OCI-LY3 (cell line): ENCODE data around the gene PARD3.

Experiments
- H2AFZ ChIP-seq: fragments of 200-600, 300-600 bp; shearing (Covaris generic); 2 replicates; pipeline ENCODE4 v1.6.0; 2014; ENCODE audit warnings: antibody characterized with exemption, low read depth, low read length
- H3K27ac ChIP-seq: fragments of 200-600, 300-600 bp; sonication (generic); 2 replicates; pipeline ENCODE4 v1.5.1; 2014; ENCODE audit warnings: mild to moderate bottlenecking, low read length, moderate library complexity, mixed read lengths
- H3K27me3 ChIP-seq: fragments of 200-600, 300-600 bp; sonication (generic); 2 replicates; pipeline ENCODE4 v1.6.1; 2014; ENCODE audit warnings: low read depth, low read length, mixed read lengths
- H3K36me3 ChIP-seq: fragments of 200-600, 300-600 bp; sonication (generic); replicated peaks from 2 replicates; pipeline ENCODE3; 2014; ENCODE audit warnings: low read depth, low read length, mixed read lengths
- H3K4me1 ChIP-seq: fragments of 300-600, 200-600 bp; sonication (generic); 2 replicates; pipeline ENCODE4 v1.6.1; 2014; ENCODE audit warnings: low read length, mixed read lengths
- H3K4me2 ChIP-seq: fragments of 200-600, 300-600 bp; sonication (generic); 2 replicates; pipeline ENCODE4 v1.6.1; 2014; ENCODE audit warnings: low read length, mixed read lengths
- H3K4me3 ChIP-seq: fragments of 300-600, 200-600 bp; sonication (generic); 2 replicates; pipeline ENCODE4 v1.5.1; 2014; ENCODE audit warnings: antibody characterized with exemption, mild to moderate bottlenecking, low read length, moderate library complexity
- H3K79me2 ChIP-seq: fragments of 300-600, 200-600 bp; shearing (Covaris generic); 2 replicates; pipeline ENCODE4 v1.6.1; 2014; ENCODE audit warnings: mild to moderate bottlenecking, low read length, mixed read lengths
- H3K9ac ChIP-seq: fragments of 300-600, 200-600 bp; shearing (Covaris generic); 2 replicates; pipeline ENCODE4 v1.6.0; 2014; ENCODE audit warnings: mild to moderate bottlenecking, low read length, moderate library complexity
- H3K9me3 ChIP-seq: fragments of 200-600, 300-600 bp; shearing (Covaris generic); 2 replicates; pipeline ENCODE4 v1.6.1; 2014; ENCODE audit warnings: low read length, mixed read lengths; ENCODE audit not compliant: insufficient read depth
- H4K20me1 ChIP-seq: fragments of 200-600, 300-600 bp; sonication (generic); 2 replicates; pipeline ENCODE4 v1.6.1; 2016; ENCODE audit warnings: low read length, mixed read lengths; ENCODE audit not compliant: insufficient read depth
- EZH2phosphoT487 ChIP-seq: fragments of 200-600 bp; shearing (Covaris generic); IDR thresholded peaks from 2 replicates; pipeline ENCODE4 v1.6.1; 2018; ENCODE audit warnings: antibody characterized with exemption, mixed run types, low read depth
- TF ChIP-seq, protein P1 (sequence below): fragments of 200-600, 300-600 bp; sonication (generic); IDR thresholded peaks from 2 replicates; pipeline ENCODE4 v1.5.1; 2014; ENCODE audit warnings: antibody characterized with exemption, low read length, low read depth

PARD3 gene

GRCh38 chr10:34119456-34119855 lies 695.6 kb downstream of the PARD3 start:
- Histone ChIP-seq H3K4me3 (no peak overlapping the region), H3K4me2 (no peak overlapping the region), H3K27ac (no peak overlapping the region), H3K27me3 (no peaks in the 10 kb centered on the region), H4K20me1 (no peaks in the 10 kb centered on the region), H3K4me1 (no peaks in the 10 kb centered on the region), H3K79me2 (no peaks in the 10 kb centered on the region), H3K36me3 (no peaks in the 10 kb centered on the region), H3K9me3 (no peaks in the 10 kb centered on the region), H2AFZ (no peak overlapping the region), H3K9ac (no peak overlapping the region)
- TF ChIP-seq EZH2phosphoT487 = no peak
- TF ChIP-seq, protein P1, sequence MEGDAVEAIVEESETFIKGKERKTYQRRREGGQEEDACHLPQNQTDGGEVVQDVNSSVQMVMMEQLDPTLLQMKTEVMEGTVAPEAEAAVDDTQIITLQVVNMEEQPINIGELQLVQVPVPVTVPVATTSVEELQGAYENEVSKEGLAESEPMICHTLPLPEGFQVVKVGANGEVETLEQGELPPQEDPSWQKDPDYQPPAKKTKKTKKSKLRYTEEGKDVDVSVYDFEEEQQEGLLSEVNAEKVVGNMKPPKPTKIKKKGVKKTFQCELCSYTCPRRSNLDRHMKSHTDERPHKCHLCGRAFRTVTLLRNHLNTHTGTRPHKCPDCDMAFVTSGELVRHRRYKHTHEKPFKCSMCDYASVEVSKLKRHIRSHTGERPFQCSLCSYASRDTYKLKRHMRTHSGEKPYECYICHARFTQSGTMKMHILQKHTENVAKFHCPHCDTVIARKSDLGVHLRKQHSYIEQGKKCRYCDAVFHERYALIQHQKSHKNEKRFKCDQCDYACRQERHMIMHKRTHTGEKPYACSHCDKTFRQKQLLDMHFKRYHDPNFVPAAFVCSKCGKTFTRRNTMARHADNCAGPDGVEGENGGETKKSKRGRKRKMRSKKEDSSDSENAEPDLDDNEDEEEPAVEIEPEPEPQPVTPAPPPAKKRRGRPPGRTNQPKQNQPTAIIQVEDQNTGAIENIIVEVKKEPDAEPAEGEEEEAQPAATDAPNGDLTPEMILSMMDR = no peak

GRCh38 chr10:34116681-34117271 lies 698.3 kb downstream of the PARD3 start:
- Histone ChIP-seq H3K4me3 (no peak overlapping the region), H2AFZ (no peak overlapping the region), H3K4me2 (no peak overlapping the region), H4K20me1 (no peaks in the 10 kb centered on the region), H3K36me3 (no peaks in the 10 kb centered on the region), H3K79me2 (no peaks in the 10 kb centered on the region), H3K27ac (no peak overlapping the region), H3K9me3 (no peaks in the 10 kb centered on the region), H3K4me1 (no peaks in the 10 kb centered on the region), H3K27me3 (no peaks in the 10 kb centered on the region), H3K9ac (no peak overlapping the region)
- no peak for TF ChIP-seq EZH2phosphoT487
- TF ChIP-seq, protein P1 = no peak

- no peak overlapping the region for H3K4me2 ChIP-seq
- H3K27ac ChIP-seq = no peak overlapping the region
- H3K79me2 ChIP-seq = no peaks in the 10 kb centered on the region
- TF ChIP-seq, protein P1 = no peak
- TF ChIP-seq EZH2phosphoT487 = no peak
- no peaks in the 10 kb centered on the region for H4K20me1 ChIP-seq
- no peaks in the 10 kb centered on the region for H3K36me3 ChIP-seq
- no peaks in the 10 kb centered on the region for H3K4me1 ChIP-seq
- no peak overlapping the region for H3K4me3 ChIP-seq
- H3K9me3 ChIP-seq = no peaks in the 10 kb centered on the region
- no peak overlapping the region for H3K9ac ChIP-seq
- no peaks in the 10 kb centered on the region for H3K27me3 ChIP-seq
- H2AFZ ChIP-seq = no peak overlapping the region
Observed at GRCh38 chr10:34116220-34116641, 698.9 kb downstream of the PARD3 start.

DNA sequence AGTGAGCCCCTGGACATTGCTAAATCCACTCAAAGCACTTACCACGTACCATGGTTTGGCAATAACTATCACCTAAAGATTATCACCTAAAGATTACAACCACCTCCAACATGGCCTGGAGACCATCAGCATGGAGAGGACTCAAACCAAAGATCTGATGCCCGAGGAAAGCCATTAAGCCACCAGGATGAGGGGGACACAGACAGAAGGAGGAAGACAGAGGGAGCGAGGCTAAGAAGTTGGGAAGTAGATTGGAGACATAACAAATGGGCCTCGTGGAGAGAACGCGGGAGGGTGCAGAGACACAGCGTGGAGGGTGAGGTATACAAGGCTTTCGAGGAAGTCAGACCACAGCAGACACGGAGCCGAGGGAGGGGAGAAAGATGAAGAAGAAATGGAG lies 700.2 kb downstream of the PARD3 start:
- no peaks in the 10 kb centered on the region for H3K9me3 ChIP-seq
- H3K4me3 ChIP-seq = no peak overlapping the region
- H3K27me3 ChIP-seq = no peaks in the 10 kb centered on the region
- H3K79me2 ChIP-seq = no peaks in the 10 kb centered on the region
- H2AFZ ChIP-seq = no peak overlapping the region
- H3K36me3 ChIP-seq = no peaks in the 10 kb centered on the region
- TF ChIP-seq, protein P1 = no peak
- TF ChIP-seq EZH2phosphoT487 = no peak
- no peak overlapping the region for H3K27ac ChIP-seq
- H3K9ac ChIP-seq = no peak overlapping the region
- no peak overlapping the region for H3K4me2 ChIP-seq
- H3K4me1 ChIP-seq = no peaks in the 10 kb centered on the region
- H4K20me1 ChIP-seq = no peaks in the 10 kb centered on the region
